Activated CD4-positive, alpha-beta T cell treated with anti-CD3 and anti-CD28 coated beads, Interleukin-10, Interleukin-2, amounts not matched to agents 100 ng/mL and 50 ng/mL, durations not matched to agents 16 hours and 8 hours (primary cell): ENCODE results near the gene CANT1.
"Not testable (repeated sequence)": the region's sequence is repeated elsewhere in the genome, so short reads cannot be mapped to it uniquely, and the experiment has no call there.

Experiments
- DNase-seq: peaks from one replicate; pipeline ENCODE4 v3.0.0-alpha.2; 2020

CANT1 gene

DNA sequence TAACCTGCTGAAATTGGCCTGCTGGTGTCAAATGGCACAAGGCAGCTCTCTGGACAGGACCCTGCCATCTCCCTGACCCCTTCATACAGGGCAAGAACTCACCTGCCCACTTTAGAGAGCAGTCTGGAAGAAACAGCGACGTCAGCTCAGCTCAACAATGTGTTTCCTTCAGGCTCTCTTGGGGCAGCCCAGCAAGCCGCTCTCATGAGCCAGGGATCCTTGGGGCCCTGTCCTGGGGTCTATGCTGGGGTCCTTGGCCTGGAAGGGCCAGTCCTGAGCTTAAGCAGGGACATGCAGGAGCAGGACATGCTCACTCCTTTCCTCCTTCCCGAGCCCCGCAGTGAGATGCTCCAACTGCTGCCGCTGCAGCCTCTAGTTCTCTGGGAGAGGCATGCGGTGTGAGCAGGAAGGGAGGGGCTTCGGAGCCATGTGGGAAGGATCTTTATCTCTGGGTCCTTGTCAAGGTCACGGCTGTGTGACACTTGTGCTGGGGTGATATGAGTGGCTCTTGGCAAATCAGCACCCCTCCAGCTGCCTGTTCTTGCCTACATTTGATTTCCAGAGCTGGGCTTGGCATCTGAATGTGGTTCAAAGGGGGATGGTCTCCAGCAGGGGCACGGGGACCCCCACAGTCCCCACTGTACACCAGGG, 17.8 kb upstream of the CANT1 start:
- DNase-seq, result no peak

DNA sequence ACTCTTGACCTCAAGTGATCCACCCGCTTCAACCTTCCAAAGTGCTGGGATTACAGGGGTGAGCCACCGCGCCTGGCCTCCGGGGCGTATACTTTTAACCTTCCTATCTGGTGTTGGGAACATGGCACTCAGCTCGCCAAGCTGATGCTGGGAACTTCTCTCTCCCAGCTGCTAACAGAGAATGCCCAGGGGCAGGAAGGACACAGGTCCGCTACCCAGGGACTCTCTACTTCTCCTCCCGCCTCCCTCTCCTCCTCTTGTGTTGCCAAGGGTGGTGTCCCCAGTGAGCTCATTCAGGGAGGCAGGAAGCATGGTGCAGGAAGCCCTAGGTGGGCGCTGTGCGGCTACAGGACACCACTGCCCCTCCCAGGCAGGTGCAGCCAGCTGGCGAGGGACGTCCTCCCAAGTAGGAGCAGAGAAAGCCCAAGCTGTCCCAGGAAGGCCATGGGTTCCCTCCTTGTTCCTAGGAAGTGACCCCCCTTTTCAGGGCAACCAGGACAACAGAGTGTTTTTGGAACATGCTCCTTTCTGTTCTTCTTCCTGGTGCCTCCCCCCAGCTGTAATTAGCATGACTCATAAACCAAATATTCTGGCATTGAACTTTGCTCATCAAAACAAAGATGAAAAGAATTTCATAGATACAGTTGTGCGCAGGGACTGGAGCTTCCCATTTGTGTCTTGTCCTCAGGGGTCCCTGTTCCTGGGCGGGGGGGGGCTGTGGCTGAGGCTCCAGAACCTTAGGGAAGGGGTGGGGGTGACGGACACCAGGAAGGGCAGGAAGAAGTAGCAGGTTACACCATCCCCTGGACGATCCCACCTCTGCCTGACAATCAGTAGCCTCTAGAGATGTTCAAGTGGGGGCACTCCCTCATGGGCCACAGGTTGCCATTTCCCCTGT, 17.1 kb upstream of the CANT1 start:
- DNase-seq, result no peak

DNA sequence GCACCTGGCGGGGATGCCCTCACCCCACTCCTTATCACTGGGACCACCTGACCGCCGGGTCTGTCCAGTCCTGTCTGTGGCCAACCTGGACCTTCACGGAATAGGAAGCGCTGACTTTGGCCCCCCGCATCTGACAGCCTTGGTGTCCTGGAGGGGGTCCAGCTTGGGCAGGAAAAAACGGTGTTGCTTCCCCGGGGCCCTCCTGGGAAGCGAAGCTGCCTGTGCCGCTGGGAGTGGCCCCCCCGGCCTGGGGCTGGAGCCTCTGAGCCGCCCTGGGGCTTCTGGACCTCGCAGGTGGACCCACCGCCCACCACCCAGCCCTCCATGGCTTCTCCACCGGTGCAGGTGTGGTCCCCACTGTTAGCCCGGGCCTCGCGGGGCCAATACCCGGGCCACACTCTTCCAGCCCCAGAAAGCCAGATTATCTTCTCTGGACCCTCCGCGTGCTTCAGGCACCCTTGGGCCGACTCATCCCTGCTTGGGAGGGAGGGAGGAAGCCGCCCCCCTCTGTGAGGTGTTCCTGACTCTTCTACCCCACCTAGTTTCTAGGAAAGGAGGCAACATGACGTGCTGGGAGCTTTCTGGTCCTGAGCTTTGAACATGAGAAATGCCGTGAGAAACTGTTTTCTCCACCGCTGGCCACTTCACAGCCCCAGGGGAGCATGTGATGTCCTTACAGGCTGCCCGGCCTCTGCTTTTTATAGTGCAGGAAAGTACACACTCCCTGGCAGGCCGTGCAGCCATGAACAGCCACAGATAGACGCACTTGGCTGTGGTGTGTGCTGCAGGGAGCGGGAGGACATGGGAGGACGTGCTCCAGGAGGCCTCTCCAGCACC, 15.6 kb upstream of the CANT1 start:
- no peak for DNase-seq

DNA sequence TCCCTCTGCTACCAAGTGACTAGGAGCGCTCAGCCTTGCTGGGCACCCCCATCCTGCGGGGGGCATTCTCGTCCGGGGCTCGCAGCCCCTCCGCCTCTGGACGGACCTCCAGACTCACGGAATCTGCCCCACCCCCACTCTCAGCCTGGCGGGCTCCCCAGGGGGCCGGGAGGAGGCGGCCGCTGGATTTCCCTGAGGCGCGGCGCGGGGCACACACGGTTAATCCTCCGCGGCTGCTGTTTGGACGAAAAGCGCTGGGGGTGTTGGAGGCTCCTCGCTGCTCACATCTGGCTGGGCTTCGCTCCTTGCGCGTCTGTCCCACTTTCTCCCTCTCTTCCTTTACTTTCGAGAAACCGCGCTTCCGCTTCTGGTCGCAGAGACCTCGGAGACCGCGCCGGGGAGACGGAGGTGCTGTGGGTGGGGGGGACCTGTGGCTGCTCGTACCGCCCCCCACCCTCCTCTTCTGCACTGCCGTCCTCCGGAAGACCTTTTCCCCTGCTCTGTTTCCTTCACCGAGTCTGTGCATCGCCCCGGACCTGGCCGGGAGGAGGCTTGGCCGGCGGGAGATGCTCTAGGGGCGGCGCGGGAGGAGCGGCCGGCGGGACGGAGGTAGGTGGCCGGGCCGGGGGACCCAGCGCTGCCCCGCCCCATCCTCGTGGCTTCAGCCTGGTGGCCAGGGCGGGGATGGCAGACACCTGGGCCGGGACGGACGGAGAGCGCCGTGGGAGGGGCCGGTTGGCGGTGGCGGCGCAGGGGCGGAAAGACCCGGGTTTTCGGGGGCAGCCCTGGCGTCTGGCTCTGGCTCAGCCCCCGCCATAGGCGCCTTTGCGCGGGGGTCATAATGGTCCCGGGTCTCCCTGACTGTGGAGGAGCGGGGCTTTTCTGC, 14.6 kb upstream of the CANT1 start, which contains the start of gene C1QTNF1:
C1QTNF1 (plus strand) TSS at position 284 of the 886 bp plus-strand sequence. CDS start 19,800 bp downstream, outside the sequence.
- DNase-seq, result no peak

DNA sequence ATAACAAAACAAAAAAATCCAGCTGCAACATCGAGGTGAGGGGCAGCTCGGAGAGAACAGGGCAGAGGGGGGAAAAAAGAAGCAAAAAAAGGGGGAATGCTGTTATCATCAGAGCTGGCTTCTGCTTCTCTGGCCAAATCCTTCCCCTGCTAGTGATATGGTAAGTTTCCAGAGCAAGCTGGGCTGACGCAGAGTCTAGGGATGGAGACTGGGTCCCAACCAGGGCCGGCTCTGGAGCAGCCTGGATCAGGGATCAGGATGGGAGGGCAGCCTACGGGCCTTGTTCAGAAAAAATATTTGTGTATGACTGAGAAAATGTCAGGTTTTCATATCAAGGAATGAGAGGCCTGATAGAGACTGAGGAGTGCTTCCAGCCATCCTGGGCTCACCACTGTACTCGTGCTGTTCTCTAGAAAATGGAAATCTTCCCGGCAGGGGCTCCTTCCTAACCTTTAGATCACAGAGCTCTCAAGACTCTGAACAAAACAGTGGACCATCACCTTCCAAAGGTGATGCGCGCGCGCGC, 13.7 kb upstream of the CANT1 start:
- no peak for DNase-seq

DNA sequence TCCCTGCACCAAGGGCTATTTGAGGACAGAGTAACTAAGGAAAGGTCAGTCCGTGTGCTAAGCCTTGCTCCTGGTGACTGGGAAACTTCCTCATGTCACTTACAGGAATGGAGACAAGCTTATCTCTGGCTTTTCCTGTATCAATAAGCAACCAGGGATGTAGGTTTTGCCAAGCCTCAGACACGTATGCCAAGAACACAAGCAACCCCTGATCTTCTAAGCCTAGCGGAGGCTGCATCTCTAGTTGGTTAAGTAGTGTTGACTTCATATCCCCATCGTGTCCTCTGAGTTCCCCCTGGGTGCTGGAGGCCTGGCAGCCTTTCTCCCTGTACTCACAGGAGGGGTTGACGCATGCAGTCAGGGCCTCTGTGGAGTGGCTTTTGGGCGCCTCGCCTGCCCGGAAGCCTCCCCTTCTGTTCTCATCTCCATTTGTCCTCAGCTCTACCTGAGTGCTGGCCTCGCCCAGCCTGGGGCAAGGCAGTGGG, 13.0 kb upstream of the CANT1 start:
- no peak for DNase-seq

DNA sequence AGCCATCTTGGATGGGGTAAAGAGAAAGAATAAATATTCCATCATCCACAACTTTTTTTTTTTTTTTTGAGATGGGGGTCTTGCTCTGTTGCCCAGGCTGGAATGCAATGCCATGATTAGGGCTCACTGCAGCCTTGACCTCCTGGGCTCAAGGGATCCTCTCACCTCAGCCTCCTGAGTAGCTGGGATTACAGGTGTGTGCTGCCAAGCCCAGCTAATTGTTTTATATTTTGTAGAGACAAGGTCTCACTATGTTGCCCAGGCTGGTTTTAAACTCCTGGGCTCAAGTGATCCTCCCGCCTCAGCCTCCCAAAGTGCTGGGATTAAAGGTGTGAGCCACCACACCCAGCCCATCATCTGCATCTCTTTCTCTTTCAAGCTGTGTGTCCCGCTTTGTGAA, 12.4 kb upstream of the CANT1 start:
- not testable (repeated sequence) for DNase-seq

DNA sequence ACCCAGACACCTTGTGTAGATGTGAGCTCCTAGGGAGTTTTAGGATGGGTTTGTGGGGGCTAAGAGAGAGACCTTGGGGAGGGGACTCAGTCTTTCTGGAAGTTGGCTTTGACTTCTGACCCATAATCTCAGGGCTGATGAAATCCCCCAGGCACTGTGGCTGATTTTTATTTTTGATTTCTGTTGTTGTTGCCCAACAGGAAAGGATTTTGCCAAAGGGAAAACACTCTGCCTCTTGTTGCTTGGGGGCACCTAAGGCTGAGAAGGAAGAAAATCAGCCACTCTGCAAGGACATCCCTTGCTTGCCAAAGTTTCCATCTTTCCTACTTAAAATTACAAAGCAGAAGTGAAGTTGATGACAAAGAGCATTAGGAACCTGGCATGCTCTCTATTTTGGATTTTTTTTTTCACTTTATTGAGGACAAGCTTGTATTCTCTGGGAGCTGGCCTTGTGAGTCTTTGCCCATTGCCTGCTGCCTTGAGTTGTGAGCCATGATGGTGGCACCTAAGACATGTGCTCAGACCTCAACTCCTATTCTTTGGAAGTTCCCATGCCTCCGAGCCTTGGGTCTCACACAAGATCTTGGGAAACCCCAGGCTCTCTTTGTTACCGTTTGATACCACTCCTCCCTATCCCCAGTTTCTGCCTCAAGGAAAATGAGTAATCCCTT, 11.2 kb upstream of the CANT1 start:
- DNase-seq, result no peak

DNA sequence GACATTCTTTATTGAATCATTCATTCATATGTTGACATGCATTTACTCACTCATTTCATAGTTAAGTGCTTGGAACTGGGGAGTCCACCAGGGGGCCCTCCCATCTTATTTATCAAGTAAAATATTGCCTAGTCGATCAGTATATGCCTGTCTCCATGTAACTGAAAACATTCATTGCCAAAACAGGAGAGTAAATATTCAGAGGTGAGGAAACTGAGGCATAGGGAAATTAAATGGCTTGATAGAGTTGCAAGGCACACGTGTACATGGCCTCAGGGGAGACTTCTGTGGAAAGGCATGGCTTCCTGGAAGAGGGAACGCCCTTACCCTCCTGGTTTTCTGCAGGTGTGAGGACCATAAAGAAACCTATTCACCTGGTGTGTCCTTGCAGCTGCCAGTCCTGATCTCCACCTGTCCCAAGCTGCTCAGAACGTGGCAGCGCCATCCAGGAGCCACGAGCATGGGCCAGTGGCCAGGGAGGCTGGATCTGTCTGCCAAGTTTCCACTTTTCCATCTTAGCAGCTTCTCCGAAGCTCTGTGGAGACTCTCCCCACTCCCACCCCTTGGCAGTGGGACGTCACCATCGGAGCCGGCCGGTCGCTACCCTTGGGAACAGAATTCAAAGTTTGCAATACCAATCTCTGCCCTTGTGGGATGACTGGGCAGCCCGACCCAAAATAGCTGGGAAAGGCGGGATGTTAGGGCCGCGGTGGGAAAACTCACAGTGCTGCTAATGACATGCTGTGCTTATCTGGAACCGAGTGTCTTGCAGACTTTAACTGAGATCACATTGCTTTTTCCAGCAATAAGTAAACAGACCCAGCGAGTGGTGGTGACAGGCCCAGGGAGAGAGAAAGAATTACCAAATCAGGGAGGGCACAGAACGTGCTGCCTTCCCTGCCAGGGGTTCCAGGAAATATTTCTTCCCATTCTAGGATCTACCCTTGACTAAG, 10.3 kb upstream of the CANT1 start:
- DNase-seq, result peak; percentile 41

DNA sequence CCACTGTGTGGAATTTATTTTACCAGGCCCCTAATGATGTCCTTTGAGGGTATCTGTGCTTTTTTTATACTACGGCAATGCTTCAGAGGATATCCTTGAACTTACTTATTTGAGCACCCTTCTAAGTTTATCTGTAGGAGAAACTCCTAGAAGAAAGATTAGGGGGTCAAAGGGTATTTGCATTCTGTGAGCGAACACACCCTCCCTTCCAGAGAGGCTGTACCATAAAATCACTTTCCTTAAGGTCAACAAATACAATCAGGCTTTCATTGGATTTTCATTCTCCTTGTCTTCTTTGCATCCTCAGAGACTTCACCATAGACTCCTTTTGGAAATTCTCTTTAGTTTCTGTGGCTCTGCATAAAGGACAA, 9.7 kb upstream of the CANT1 start:
- DNase-seq, result no peak

DNA sequence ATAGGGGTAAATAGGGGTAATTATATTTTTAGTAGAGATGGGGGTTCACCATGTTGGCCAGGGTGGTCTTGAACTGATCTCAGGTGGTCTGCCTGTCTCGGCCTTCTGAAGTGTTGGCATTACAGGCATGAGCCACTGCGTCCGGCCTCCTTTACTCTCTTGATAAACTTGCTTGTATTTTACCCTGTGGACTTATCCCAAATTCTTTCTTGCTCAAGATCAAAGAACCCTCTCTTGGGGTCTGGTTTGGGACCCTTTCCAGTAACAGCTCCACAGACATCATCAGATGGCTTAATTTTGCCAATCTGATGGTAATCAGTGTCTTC, 8.8 kb upstream of the CANT1 start:
- no peak for DNase-seq

DNA sequence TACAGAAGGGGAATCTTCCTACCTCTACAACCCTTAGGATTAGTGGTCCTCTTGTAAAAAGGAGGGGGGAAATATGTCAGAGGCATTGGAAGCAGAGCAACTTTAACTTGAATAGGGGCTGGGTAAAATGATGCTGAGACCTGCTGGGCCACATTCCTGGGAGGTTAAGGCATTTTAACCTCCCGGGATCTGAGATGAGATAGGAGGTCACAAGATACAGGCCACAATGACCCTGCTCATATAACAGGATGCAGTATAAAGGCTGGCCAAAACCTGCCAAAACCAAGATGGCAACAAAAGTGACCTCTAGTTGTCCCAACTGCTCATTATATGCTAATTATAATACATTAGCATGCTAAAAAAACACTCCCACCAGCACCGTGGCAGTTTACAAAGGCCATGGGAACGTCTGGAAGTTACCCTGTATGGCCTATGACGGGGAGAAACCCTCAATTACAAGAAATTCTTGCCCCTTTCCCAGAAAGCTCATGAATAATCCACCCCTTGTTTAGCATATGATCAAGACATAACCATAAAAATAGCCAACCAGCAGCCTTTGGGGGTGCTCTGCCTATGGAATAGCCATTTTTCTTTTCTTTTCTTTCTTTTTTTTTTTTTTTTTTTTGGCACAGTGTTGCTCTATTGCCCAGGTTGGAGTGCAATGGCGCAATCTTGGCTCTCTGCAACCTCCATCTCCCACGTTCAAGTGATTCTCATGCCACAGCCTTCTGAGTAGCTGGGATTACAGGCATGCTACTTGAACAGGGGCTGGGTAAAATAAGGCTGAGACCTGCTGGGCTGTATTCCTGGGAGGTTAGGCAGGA, 8.2 kb upstream of the CANT1 start:
- no peak for DNase-seq

DNA sequence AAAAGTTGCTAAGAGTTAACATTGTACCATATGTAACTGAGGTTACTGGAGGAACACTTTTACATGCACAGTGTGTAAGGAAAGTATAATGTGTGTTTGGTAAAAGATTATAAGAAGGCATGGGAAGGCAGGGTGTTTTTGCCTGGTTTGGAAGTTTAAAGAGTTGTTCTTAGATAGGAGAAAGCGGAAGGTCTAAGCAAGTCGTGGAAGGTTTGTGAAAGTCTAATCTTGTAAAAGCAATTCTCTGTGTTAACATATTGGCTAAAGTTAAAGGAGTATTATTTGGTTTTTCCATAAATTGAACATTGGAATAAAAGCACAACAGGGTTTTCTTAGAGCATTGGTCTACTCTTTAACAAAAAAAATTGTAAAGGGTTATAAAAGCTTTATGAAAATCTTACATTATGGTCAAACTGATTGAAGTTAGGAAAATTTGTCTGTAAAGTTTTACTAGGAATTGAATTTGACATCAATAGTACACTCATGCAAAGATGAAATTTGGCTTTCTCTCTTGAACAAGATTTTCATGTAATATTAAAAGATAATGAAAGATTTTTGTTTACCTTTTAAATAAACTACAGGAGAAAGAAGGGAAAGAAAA, 4.7 kb upstream of the CANT1 start:
- DNase-seq, result no peak

DNA sequence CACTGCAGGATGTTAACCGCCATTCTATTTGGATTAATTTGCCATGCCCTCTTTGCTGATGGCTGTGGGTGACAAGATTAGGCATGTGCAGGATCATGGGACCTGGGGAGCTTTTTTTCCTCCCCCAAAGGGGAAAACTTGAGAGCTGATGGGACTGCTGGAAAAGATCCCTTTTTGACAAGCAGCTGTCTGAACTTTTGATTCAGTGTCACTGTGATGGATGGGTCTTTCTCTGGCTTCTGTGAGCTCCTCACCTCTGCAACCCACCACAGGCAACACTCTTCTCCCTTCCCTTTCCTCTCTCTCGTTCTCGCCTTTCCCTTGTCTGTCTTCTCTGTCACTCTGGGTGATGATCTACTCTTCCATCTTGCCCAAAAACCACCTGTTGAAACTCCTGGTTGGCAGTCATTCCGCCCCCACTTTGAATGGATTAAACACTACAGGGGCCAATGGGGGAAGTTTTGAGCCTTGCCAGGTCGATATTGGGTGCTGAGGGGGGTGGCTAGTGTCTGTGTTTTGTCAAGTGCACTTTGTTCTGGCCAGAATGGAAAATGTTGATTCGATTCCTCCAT, 3.1 kb upstream of the CANT1 start:
- no peak for DNase-seq

DNA sequence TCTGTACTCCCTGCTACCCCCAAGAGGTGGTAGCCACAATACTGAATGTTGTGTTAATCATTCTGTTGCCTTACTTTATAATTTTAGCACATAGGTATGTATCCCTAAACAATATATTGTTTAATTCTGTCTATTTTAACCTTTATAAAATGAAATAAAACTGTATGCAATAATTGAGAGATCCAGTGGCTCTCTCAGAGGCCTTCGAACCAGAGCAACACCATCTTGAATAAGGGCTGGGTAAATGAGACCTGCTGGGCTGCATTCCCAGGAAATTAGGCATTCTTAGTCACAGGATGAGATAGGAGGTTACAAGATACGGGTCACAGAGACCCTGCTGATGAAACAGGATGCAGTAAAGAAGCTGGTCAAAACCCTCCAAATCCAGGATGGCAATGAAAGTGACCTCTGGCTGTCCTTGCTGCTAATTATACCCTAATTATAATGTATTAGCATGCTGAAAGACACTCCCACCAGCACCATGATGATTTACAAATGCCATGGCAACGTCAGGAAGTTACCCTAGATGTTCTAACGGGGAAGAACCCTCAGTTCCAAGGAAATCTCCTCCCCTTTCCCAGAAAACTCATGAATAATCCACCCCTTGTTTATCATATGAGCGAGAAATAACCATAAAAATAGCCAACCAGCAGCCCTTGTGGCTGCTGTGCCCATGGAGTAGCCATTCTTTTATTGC, 2.0 kb upstream of the CANT1 start:
- no peak for DNase-seq

DNA sequence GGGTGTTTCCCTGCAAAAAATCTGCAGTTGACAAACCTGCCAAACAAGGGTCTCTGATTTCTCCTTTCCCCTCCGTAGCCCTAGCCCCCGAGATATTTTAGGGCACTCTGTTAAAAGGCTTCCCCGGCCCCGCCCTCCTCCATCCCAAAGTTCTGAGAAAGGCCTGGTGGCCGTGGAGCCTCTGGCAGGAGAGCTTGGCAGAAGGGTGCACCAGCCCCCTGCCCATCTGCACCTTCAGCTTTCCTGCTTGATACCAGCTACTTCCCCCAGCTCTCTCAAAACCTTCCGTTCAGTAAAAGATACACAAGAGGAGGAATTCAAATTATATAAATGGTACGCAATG, 711 bp upstream of the CANT1 start:
- no peak for DNase-seq

DNA sequence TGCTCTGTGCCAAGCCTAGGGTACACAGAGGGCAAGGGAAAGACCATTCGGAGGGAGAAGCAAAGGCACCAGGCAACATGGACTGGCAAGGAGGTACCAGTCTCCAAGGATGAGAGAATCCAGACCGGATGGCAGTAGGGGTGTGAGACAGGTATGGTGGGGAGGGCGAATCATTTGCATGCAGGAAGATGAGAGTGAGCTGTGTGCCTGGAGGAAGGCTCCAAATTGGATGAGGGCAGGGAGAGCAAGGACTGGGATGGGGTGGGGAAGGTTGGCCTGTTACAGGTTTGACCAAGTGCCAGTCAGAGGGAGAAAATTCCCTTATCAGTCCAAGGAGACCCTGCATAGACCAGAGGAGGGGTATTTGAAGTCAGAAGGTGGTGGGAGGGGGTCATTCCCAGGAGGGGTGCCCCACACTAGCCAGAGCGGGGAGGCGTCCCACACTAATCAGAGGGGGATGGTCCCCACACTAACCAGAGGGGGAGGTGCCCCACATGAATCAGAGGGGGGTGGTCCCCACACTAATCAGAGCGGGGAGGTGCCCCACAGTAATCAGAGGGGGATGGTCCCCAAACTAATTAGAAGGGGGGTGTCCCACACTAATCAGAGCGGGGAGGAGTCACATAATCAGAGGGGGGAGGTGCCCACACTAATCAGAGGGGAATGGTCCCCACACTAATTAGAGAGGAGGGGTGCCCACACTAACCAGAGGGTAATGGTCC, 737 bp downstream of the CANT1 start:
- DNase-seq, result no peak
